Measurements from ENCODE around the gene MAT2B.
A peak's percentile ranks its signal among the peaks of the same experiment; 100 is the strongest.

The MAT2B gene

GRCh38 chr5:163563112-163563511 lies 57.7 kb downstream of the MAT2B start:
- no peak for DNase-seq

GRCh38 chr5:163563880-163564279 lies 58.5 kb downstream of the MAT2B start:
- DNase-seq, result no peak

- DNase-seq, result peak; percentile 92
These were observed 59.0 kb downstream of the MAT2B start for GRCh38 chr5:163564321-163564938.

GRCh38 chr5:163565492-163565891 lies 60.1 kb downstream of the MAT2B start:
- DNase-seq, result no peak

GRCh38 chr5:163565931-163566608 lies 60.7 kb downstream of the MAT2B start:
- DNase-seq, result peak; percentile 75

GRCh38 chr5:163566678-163567077 lies 61.3 kb downstream of the MAT2B start:
- DNase-seq, result no peak

GRCh38 chr5:163567811-163568210 lies 62.4 kb downstream of the MAT2B start:
- DNase-seq, result no peak

Data from eye (tissue), 1 donor.